Gastrocnemius medialis (tissue), 4 donors: ENCODE measurements around the gene ETNK1.

Source experiments
- CTCF ChIP-seq, 5 experiments: fragments of 450-650 bp in 3 of 5; fragments of 200-600 bp in 2 of 5; sonication (generic) in 2 of 5; IDR thresholded peaks in 4 of 5; conservative IDR thresholded peaks in 1 of 5; 1 replicate in 4 of 5; 2 replicates in 1 of 5; pipeline ENCODE4 v1.5.1; 2016 to 2019; ENCODE audit warnings: antibody characterized with exemption in 5 of 5, mild to moderate bottlenecking in 3 of 5, moderate library complexity in 3 of 5
- POLR2A ChIP-seq, 2 donors: fragments of 450-650 bp; IDR thresholded peaks; one replicate each; pipeline ENCODE4 v1.6.1; 2017; ENCODE audit warnings: antibody characterized with exemption in 2 of 2, mild to moderate bottlenecking in 2 of 2, moderate library complexity in 2 of 2

DNA sequence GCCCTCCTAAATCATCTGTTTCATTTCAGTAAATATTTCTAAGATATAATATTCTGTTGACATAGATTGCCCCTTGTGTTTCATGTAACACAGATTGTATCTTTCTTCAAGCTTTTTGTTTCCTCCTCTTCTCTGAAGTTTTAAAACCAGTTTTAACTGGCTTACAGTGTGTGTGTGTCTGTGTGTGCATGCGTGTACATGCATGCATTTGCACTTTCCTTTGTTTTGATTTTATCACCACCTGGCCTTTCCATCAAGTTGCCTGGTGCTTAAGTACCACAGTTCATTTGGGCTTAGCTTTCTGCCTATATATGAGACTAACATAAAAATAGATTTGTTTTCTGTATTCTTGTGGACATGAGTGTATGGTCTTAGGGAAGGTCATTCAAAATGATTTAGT lies 31.9 kb downstream of the ETNK1 start:
- TF ChIP-seq CTCF (IDR thresholded peaks at IDR 0.05 in 4 of 5, conservative IDR thresholded peaks at IDR 0.05 in 1 of 5), result no peak
- TF ChIP-seq POLR2A (IDR thresholded peaks at IDR 0.05), result no peak
